Heart left ventricle (tissue), 13 donors: ENCODE measurements around the gene MZT1.

ENCODE experiments used
- POLR2A ChIP-seq, 2 donors: fragments of 450-650 bp; IDR thresholded peaks; one replicate each; pipeline ENCODE4 v1.6.1; 2017; ENCODE audit warnings: antibody characterized with exemption in 2 of 2, mild to moderate bottlenecking in 2 of 2, moderate library complexity in 2 of 2
- TF ChIP-seq, protein P1 (sequence below), 12 donors: fragments of 200-600 bp; sonication (generic) in 4 of 12; IDR thresholded peaks; one replicate each; pipeline versions ENCODE4 v1.5.0 to v1.8.0; 2018 to 2022; ENCODE audit warnings: antibody characterized with exemption in 12 of 12, mild to moderate bottlenecking in 5 of 12
- donor health status: ischemic (EF 13 %, LVEDD 7.1; RV severe dilation, severe dysfunction).
- donor health status: DM: no; HTN: yes; CAD: no.
- donor health status: DM: no; HTN: no; CAD: no.
- donor health status: ischemic (EF 25% LVEDD 6.9; RV normal size, moderate dysfunction).
- donor health status: ischemic (EF 25% LVEDD 5.7; RV mildly dilated, moderate dysfunction).
- donor health status: ischemic (EF 35%, LVEDD 5.7; RV mildly dilated, moderate dysfunction).
- donor health status: nonischemic (EF 11% LVEDD 7.7; RV severe dilation, severe dysfunction).
- donor health status: DM: yes; HTN: yes; CAD: no.
- donor health status: PGD.
- donor health status: ischemic (EF 29% LVEDD 5.4; RV normal size, mild dysfunction).
- donor health status: nonischemic (EF 23%, LVEDD 6.1; RV moderate dilation, normal function).

DNA sequence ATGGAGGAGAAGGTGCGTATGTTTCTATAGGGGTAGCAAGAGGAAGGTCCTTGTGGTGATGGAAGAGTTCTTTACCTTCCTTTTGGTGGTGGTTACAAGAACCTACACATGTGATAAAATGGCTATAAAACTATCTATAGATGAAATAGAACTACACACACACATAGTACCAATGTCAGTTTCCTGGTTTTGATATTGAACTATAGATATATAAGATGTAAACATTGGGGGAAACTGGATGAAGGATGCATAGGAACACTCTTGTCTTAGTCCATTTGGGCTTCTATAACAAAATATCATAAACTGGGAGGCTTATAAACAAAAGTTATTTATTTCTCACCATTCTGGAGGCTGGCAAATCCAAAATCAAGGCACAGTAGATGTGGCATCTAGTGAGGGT is 47.1 kb downstream of the MZT1 start:
- TF ChIP-seq, protein P1, sequence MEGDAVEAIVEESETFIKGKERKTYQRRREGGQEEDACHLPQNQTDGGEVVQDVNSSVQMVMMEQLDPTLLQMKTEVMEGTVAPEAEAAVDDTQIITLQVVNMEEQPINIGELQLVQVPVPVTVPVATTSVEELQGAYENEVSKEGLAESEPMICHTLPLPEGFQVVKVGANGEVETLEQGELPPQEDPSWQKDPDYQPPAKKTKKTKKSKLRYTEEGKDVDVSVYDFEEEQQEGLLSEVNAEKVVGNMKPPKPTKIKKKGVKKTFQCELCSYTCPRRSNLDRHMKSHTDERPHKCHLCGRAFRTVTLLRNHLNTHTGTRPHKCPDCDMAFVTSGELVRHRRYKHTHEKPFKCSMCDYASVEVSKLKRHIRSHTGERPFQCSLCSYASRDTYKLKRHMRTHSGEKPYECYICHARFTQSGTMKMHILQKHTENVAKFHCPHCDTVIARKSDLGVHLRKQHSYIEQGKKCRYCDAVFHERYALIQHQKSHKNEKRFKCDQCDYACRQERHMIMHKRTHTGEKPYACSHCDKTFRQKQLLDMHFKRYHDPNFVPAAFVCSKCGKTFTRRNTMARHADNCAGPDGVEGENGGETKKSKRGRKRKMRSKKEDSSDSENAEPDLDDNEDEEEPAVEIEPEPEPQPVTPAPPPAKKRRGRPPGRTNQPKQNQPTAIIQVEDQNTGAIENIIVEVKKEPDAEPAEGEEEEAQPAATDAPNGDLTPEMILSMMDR (IDR thresholded peaks at IDR 0.05) = no peak
- TF ChIP-seq POLR2A (IDR thresholded peaks at IDR 0.05) = no peak
